ENCODE results near the gene CHMP4A.

The CHMP4A gene

DNA sequence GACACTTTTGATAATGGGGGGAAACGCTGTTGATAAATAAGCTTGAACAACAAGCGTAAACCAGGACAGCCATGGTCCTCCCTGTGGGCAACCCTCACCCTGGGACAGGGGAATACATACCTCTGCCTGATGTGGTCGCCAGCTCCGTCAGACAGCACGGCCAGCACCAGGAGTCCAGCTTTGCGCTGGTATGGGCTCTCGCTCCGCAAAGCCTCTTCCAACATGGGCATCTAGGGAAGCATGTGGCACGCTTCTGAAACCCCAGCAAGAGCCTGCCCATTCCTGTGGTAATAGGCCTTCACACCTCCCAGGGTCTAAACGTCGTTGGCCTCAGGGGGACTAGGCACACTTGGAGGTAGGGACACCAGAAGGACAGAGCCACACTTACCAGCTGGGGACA is 27.5 kb downstream of the CHMP4A start:
- H3K4me3 ChIP-seq (ENCODE audit: low read depth, low read length), result no peak overlapping the region
- DNase-seq (ENCODE audit: low read depth), result no peak
- TF ChIP-seq, protein P1, sequence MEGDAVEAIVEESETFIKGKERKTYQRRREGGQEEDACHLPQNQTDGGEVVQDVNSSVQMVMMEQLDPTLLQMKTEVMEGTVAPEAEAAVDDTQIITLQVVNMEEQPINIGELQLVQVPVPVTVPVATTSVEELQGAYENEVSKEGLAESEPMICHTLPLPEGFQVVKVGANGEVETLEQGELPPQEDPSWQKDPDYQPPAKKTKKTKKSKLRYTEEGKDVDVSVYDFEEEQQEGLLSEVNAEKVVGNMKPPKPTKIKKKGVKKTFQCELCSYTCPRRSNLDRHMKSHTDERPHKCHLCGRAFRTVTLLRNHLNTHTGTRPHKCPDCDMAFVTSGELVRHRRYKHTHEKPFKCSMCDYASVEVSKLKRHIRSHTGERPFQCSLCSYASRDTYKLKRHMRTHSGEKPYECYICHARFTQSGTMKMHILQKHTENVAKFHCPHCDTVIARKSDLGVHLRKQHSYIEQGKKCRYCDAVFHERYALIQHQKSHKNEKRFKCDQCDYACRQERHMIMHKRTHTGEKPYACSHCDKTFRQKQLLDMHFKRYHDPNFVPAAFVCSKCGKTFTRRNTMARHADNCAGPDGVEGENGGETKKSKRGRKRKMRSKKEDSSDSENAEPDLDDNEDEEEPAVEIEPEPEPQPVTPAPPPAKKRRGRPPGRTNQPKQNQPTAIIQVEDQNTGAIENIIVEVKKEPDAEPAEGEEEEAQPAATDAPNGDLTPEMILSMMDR (IDR thresholded peaks at IDR 0.05; ENCODE audit: insufficient read depth, low read depth, low read length, missing control alignments), result no peak

DNA sequence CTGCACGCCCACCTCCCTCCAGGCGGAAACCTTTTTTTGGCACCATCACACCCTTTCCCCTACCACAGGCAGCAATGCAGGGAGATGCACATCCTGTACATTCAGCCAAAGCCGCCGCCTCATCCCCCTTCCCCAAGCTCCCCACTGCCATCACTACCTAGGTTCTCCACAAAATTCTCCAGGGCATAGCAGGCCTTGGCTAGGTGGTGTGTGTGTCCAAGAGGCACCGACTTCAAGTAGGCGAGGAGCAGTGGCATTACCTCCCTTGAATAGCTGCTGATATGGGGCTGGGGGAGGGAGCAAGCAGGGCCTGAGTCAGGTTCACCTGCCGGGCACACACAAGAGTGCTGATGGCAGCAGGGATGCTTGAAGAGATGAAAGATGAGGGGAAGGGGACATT is 28.3 kb downstream of the CHMP4A start:
- no peak for DNase-seq (ENCODE audit: low read depth)
- TF ChIP-seq, protein P1 (IDR thresholded peaks at IDR 0.05; ENCODE audit: insufficient read depth, low read depth, low read length, missing control alignments), result no peak
- H3K4me3 ChIP-seq (ENCODE audit: low read depth, low read length), result no peak overlapping the region

DNA sequence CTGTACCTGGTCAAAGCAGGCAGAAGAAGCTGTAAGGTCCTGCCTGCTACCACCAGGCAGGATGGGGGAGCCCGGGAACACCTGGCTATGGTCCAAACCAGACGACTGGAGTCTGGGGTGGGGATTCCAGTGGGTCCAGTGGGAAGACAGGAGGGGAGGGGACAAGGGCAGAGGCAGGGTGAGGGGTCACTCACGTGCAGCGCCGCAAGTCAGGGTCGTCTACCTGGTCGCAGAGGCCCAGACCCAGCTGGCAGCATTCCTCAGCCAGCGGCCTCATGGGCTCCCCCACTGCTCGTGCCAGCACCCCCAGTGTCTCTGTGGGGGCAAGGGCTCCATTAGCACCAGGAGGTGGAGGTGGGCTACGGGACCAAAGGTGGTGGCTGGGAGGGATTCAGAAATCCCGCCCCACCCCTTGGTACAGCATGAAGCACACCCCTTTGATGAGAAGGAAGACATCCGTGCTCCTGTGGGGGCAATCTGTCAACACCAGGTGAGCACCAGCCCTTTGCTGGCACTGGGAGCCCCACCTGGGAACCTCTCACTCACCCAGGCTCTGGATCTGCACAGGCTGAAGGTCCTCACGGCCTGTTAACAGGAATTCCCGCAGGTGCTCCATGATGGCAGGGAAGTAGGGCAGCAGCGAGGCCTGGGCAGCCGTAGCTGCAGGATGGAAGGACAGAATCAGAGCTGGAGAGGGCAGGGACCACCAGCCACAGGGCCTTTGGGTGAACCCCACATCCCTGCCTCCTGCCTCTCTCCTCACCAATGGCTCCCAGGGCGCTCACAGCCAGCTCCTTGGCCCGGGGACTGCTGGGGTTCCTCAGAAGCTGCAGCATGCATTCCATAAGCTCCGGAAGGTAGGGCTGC is 29.0 kb downstream of the CHMP4A start:
- no peak overlapping the region for H3K4me3 ChIP-seq (ENCODE audit: low read depth, low read length)
- TF ChIP-seq, protein P1 (IDR thresholded peaks at IDR 0.05; ENCODE audit: insufficient read depth, low read depth, low read length, missing control alignments), result no peak
- DNase-seq (ENCODE audit: low read depth), result no peak

DNA sequence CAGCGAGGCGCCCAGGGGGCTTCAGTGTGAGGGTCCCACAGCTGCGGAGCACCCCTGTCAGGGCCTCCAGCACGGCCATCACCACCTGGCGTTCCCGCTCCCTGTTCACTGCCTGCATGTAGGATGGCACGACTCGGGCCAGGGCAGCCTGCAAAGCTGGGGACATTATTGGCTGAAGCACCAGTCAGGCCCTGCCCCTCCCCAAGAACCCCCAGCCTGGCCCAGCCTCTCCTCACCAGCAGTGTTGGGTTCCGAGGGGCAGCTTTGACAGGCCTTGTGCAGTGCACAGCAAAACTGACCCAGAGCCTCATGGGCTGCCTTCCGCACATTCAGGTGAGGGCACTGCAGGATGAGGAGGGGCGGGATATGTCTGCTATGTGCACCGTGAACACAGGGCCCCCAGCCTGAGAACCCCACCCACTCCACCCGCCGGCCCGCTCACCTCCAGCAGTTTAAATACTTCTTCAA is 30.2 kb downstream of the CHMP4A start:
- TF ChIP-seq, protein P1 (IDR thresholded peaks at IDR 0.05; ENCODE audit: insufficient read depth, low read depth, low read length, missing control alignments), result no peak

DNA sequence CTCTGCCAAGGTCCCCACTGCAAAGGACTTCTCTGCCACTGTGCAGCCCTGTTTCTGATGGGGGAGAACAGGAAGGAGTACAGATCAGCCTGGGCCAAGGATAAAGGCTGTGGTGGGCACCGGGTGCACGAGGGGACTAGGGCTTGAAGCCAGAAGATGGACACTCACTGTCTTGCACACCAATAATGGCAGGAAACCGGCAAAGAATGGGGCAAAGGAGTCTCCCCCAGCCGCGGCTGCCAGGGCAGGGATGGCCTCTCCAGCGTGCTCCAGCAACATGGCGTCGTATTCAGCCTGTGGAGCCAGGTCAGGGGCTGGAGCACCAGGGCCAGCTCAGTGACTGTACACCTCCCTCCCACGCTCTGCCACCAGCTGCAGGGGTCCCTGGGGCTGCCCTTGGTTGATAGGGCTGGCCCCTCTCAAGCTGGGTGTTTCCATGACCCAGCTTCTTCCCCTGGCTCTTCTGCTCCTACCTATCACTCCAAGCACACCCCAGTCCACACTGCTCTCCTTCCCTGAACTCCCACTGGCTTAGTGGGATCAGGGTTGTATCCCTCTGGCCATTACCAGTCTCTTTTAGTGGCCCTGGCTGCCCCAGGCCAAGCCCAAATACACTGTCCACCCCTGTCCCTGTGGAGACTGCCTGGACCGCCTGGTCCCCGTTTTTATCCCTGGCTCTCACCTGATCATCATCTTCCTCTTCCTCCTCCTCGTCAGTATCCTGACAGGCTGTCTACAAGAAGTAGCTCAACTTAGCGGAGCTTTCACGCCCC is 31.0 kb downstream of the CHMP4A start:
- H3K4me3 ChIP-seq (ENCODE audit: low read depth, low read length), result no peak overlapping the region
- TF ChIP-seq, protein P1 (IDR thresholded peaks at IDR 0.05; ENCODE audit: insufficient read depth, low read depth, low read length, missing control alignments), result no peak
- DNase-seq (ENCODE audit: low read depth), result no peak

More for the DNA sequence above, 30.2 kb downstream of the CHMP4A start:
- DNase-seq (ENCODE audit: low read depth), result no peak
- H3K4me3 ChIP-seq (ENCODE audit: low read depth, low read length), result no peak overlapping the region

DNA sequence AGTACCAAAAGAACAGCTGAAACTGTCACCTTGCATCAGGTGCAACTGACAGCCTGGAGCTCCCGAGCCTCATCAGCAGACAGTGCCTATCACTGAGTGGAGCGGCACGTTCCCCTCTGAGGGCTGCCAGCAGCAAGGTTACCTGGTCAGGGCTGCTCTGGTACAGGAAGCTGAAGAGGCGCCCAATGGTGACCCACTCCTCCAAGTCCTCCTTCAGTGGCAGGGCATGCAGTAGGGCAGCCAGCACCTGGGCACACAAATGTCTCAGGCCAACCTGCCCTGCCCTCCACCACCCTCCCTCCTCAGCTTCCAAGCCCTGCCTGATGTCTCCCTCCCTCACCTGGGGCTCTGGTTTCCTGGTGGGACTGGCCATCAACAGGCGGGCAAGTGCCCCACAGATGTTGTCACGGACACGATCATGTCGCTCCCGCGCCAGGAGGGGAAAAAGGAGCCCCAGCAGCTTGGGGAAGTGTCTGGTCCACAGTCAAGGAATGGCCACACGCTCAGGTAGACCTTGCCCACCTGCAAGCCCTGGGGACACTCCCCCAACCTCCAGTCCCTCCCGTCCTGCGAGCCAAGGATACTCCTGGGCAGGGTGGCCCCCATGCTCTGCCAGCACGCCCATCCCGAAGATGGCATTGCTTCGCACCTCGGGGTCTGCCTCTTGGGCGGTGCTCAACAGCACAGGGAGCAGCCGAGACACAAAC is 31.8 kb downstream of the CHMP4A start:
- TF ChIP-seq, protein P1 (IDR thresholded peaks at IDR 0.05; ENCODE audit: insufficient read depth, low read depth, low read length, missing control alignments), result no peak
- H3K4me3 ChIP-seq (ENCODE audit: low read depth, low read length), result no peak overlapping the region
- DNase-seq (ENCODE audit: low read depth), result no peak
